HG03354 (cell line): Measurements from ENCODE around the gene TNC.

ENCODE experiments used
- ATAC-seq: cut with Tn5 transposase; IDR thresholded peaks from one replicate; pipeline ENCODE4 v1.9.1; 2021; ENCODE audit warnings: mild to moderate bottlenecking; ENCODE audit not compliant: unreplicated experiment, poor library complexity, severe bottlenecking

Gene TNC

DNA sequence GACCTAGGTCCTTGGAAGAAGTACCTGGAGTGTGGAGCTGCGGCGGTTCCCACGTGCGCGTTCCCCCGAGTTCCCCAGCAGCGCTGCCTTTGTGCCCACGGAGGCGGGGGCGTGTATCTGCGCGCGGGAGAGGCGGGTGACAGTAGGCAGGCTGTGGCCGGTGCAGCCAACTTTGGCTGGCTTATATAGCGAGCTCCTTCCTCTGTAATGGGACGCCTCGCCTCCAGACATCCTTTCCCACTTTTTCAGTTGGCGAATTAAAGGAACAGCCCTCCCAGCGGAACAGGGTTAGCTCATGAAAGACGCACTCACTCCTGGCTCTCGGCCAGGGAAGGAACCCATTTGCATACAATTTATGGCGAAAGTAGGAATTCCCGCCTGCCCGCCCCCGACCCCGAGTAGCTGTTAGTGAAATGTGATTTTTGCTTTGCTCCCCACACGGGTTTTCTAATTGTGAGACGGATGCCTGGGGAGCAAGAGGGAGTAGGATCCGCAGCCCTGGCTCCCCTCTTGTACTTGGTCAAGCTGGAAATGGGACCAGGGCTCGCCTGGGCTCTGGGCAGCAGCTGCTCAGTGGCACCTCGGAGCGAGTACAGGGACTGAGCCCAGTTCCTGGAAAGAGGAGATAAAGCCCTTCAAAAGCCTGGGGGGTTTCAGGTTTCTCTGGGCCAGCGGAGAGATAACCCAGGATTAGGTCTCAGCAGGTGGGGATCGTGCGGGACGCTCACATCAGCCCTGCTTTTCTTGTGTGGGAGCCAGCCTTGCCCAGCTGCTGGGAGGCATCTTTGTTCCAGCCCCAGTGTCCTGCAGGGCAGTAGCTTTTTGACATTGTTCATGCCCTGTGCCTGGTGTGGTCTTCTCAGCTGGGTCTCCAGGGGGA, at the start of gene TNC:
Gene TNC, minus strand, starts transcription at position 159 of the 880 bp plus-strand sequence. CDS start 27,139 bp downstream, outside the sequence.
- ATAC-seq: no peak

DNA sequence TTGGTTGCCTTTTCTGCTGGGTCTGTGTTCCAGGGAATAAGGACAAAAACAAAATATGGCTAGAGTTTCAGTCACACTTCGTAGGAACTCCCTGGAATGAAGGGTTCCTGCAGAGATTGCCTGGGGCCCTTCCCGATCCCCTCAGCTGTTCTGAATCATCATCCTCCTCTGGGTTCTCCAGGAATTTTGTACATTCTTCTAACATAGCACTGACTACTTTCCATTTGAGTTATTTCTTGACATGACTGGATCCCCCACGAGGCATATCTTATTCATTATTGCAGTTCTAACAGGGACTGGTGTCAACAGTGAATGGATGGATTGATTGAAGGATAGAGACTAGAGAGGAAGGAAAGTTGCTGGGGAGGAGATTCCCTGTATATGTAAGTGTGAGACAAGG, 49.2 kb upstream of the TNC start:
- ATAC-seq: no peak

DNA sequence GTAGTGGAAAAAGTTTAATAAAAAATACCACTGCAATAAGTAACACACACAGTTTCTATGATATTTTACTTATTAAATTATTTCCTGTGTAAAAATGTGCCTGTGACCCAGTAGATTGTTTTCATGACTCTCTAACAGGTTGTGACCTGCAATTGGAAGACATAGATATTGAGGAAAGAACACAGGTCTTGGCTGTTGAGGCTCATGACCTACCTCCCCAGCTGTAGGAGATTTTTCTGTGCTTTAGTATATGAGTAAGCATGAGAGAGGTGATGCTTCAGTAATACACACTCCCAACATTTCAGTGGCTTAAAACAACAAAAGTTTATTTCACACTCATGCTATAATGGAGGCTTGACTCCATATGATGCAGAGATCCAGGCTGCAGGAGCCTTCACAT, 47.3 kb upstream of the TNC start:
- no peak for ATAC-seq

DNA sequence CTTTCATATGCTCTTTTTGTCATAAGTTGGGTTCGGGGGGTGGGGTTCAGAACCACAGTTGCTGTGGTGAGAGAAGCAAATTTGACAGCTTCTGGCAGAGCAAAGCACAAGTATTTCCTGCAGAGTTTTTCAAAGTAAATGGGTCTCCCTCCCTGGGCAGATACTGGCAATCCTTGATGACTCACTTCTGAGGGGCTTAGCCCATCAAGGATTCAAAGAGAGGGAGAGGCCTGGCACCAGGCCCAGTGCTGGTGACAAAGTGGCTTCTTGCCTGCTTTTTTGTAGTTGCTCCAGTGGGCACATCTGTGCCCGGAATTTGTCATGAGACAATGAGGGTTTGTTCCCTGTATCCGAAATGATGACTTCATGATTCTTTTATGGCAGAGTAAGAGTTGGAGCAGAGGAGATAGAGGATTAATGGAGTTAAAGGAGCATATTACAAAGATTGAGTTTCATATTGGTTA, 46.6 kb upstream of the TNC start:
- ATAC-seq: no peak

DNA sequence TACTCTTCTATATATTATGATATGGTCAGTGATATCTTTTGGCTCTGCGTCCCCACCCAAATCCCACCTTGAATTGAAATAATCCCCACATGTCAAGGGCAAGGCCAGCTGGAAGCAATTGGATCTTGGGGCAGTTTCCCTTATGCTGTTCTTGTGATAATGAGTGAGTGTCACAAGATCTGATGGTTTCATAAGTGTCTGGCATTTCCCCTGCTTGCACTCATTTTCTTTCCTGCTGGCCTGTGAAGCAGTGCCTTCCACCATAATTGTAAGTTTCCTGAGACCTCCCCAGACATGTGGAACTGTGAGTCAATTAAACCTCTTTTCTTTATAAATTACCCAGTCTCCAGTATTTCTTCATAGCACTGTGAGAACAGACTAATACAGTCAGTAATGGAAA, 45.0 kb upstream of the TNC start:
- ATAC-seq: no peak

DNA sequence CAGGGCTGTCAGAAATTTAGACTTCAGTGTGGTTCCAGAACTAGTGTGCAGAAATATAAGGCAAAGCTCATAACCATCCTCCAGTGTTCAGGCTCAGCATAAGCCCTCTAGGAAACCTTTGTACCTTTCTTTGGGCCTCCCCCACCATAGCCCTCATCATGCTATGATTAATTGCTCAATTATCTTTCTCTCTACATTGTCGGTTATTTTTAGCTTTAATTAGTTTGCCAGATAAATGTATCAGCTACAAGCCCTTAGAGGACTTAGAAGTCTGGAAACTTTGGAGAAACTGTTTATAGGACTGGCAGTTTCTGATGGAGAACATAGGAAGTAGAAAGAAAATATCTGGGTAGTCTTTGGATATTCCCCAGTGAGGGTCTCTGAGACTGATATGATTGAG, 43.5 kb upstream of the TNC start:
- no peak for ATAC-seq

DNA sequence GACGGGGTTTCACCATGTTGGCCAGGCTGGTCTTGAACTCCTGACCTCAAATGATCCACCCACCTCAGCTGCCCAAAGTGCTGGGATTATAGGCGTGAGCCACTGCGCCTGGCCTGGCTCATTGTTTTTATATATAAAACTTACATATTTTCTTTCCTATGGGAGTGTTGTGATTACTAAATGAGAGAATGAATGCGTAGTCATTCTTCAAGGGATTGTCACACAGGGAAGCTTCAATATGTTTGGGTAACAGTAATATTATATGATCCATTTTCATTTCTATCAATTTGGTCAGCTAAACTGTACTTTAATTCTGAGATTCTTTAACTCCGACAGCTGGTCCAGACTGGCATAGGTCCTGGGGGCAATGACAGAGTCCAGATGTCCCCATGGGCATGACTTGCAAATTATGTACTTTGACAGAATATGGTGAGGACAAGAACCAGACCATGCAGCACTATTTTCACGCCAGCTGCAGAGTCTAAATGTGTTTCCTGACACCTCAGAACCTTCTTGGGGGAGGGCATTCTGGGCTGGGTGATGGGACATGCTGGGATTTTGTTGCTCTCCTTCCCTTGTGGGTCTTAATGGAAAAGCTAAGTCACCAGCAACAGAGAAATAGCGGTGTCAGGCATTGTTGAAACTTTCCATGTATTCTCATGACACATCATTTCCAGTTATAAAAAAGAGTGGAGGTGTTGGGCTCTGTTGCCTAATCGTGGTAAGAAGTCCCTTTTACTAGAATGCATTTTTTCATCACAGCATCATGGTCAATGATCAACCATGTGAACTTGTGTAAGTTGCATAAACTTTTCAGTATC, 40.9 kb upstream of the TNC start:
- ATAC-seq: no peak

DNA sequence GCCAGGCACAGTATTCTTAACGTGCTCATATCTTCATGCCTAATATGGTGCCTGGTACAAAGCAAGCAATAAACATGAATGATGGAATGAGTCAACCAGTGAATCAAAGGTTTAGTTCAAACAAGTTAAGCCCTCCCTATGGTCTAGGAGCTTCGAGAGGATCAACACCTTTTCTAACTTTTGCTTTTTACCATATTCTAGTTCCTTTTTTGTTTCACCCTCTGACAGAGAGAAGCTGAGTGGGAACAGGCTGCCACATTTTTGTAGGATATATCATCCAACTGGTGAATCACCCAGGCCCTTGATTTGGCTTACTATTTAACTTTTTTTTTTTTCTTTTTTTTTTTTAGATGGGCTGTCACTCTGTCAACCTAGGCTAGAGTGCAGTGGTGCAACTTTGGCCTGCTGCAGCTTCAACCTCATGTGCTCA, 39.3 kb upstream of the TNC start:
- no peak for ATAC-seq

DNA sequence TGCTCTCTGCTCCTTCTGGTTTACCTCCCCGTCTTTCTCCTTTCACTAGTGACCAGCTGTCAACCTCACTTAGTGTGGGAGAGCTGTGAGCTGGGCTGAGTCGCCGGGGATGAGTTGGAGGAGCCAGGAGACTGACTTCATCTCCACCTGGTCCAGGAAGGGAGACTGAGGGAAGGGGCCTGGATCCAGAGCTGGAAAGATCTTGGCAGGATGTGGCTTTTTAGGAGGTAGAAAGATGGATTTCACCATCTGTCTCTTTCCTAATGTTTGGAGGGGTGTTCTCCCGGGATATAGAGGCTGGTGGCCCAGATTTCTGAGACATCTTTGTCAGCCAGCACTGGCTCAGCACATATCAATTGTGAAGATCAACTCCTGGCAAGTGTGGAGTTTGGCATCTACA, 37.1 kb upstream of the TNC start:
- ATAC-seq: no peak

DNA sequence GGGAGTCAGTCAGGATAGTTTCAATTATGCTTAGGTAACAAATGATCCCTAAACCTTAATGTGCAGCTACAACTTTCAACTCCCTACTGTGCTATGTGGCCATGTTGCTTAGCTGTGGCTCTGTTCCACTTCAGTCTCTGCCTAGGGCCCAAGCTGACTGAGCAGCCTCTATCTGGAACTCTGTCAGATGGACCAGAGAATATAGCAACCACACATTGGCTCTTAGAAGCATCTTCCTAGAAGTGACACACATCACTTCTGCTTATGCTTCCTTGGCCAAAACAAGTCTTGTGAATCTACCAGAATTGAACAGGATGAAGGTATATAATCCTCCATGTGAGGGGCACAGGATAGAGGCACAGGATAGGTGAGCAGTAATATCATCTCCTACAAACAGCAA, 36.7 kb upstream of the TNC start:
- ATAC-seq: no peak

DNA sequence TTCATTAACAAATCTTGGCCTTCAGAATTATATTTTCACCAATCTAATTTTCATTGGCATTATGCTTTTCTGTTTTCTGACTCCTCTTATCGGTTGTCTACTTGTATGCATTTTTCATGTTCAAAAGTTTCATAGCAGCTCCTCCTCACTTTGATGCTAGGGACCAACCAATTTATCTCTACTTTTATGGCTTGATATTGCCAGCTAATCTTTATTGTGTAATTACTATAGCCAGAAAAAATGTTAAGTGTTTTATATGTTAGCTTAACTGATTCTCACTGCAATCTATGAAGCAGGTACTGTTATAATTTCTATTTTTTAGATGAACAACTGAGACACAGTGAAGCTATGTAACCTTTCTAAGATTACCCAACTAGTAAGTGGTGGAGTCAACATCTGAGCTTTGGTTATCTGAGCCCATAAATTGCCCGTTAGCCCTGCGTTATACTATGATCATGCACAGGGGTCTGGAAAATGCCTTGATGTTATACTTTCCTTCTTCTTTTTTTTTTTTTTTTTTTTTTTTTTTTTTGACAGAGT, 34.4 kb upstream of the TNC start:
- no peak for ATAC-seq

DNA sequence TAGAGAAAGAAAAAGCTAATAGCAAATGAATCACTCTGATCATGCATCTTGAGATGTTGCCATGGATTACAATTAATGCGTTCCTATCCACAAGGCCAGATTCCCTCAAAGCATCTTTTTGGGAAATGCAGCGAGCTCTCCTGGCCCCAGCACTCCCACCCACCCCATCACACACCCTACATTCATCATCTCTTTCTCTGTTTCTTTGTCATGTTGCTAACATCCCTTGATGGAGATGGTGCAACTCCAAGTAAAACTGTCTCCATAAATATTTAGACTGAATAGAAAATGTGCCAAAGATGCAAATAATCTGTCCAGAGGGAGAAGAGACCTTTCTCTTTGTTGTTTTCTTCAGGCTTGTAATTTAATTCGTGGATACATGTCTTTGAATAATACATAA, 30.8 kb upstream of the TNC start:
- no peak for ATAC-seq

DNA sequence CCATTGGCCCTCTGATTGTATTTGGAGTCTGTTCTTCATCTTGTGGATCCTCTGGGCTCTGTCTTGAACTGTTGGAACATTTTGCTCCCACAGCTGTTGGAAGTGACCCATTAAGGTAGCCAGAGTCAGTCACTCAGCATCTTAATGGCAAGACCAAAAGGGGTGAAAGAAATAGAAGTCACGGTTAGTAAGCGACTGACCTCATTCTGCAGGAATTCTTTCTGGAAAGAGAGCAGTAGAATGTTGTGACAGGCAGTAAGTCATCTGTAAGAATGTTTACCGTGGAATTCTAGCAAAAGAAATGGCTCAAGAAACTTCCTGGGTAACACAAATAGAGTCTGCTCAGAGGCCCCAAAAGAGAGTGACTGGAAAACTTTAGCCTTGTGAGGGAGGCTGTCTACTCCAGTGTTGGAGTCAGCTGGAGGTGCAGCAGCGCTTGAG, 28.6 kb upstream of the TNC start:
- no peak for ATAC-seq

DNA sequence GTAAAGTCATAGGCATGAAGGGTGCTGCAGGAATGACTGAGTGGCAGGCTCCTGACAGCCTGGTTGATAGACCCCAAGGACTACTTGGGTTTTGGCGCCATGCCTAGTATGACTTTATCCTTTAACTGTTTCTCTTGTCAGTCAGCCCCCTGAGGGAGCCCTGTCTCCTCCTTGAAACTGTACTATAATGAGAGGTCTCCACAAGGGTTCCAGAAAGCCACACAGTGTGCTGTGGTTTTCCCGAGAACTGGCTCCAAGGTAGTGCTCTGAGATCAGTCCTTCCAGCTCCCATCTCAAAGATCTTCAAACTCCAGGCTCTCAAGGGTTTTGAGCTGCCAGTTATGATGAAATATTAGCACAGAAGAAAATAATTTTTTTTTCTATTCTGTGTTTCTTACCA, 26.7 kb upstream of the TNC start:
- no peak for ATAC-seq

DNA sequence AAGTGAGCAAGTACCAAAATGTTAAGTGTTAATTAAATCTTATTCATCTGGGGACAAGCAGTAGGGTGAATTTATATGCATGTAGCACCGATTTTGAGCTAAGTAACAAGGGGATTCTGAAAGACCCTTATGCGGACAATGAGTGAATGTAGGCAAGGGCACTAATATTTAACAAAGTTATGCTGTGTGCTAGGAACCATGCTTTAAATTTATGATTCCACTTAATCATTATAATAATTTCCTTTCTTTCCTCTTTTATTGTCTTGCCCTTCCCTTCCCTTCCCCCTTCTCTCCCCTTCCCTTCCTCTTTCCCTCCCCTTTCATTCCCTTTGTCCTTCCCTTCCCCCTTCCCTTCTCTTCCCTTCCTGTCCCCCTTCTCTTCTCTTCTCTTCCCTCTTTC, 25.7 kb upstream of the TNC start:
- no peak for ATAC-seq

DNA sequence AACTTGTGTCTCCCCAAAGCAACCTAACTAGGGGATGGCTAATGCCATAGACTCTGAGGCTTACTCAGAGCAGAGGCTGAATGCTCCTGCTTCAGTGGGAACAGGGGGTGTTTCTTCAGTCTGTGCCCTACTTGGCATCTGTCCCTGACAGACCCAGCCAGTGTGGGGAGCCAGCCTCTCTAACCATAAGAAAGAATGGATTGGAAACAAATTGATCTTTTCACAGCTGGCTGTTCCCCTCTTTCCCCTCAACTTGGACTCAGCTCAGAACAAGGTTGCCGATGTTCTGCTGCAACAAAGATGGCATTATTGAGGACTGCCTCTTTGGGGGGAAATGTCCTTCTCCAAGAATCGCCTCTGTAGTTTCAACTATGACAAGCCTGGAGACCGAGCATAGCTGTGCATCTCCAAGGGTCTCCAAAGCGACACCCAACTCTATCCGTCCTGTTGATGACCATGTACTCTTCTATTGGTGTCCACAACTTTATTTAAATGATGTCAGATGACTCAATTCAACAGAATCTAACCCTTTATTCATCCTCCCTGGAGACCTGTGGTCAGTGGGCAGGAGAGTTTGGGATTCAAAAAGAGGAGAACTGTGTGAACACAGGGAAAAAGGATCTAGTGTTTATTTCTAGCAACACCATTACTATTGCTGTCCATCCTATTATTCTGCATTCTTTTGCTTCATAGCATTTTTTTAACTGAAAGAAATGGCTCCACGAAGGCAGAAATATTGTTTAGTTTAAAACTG, 24.7 kb upstream of the TNC start:
- no peak for ATAC-seq

DNA sequence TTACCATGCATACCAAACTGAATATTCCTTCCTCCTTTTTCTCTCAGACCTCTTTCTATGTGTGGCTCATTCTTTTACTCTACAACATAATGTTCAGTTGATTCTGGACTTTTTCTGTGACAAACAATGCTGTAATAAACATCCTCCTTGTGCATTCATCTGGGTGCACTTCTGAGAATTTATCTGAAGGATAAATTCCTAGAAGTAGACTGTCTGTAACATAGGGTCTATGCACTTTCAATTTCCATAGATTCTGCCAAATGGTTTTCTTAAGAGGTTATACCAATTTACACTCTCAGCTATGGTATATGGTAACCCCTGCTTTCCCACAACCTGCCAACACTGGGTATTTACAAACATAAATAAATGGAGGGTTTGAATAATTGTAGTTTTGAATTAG, 24.1 kb upstream of the TNC start:
- ATAC-seq: no peak

DNA sequence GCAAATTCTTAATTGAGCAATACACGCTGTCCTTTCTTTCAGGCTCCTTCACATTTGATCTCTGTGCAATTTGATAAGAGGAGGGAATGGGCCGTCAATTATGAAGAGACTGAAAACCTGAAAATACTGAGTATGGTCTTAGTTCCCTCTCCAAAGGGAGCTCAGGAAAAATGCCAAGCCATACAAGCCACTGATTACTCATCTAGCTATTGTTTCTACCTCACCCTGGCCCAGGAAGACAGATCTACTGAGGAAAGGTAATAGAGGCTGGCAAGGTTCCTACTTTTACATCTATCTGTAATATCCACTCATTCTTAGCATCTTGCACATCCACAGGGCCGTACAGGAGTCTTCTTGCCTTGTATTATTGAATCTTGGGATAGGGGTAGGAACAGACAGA, 23.7 kb upstream of the TNC start:
- ATAC-seq: no peak

DNA sequence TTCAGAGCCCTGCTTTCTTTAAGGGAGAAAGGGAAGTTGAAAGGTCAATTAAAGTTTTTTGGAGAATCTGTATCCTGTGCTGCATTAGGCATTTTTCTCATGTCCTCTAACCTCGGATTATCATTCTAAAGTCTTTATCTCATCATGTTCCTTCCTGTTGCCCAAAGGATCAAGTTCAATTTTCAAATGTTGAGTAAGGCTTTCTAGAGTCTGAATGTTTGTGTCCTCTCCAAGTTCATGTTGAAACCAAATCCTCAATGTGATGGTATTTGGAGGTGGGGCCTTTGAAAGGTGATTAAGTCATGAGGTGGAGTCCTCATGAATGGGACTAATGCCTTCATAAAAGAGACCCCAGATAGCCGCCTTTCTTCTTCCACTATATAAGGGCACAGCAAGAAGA, 20.2 kb upstream of the TNC start:
- ATAC-seq: no peak

DNA sequence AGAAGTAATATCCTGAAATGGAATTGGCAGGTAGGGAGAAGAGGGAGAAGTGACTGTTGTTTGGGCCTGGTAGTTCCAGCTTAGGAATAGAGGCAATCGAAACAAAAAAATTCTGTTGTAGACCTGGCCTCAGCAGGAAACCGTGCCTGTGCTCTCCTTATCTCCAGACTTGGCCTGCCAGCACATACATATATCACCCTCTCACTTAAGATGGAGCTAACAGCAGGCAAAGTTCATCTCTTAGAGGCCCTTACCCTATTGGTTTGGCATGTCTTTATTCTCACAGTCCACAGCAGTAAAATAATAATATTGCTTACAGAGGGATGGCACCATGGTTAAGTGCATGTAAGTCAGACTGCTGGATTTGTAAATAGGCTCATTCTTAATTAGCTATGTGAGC, 19.6 kb upstream of the TNC start:
- ATAC-seq: no peak
